GM12878 (cell line): ENCODE measurements around the gene CFAP97D2. TPM values are rescaled to one million over a fixed set of nuclear protein-coding genes. Genes with fewer than 3 reads are reported as not detected.
A peak's percentile ranks its signal among the peaks of the same experiment; 100 is the strongest.

Source experiments
- ATAC-seq: fragments of 200-7000 bp; cut with Tn5 transposase; 3 replicates; pipeline ENCODE4 v1.9.1; 2020; ENCODE audit warnings: mild to moderate bottlenecking, moderate library complexity
- BruUV-seq: library from RNA; stranded (reverse); fragments of 400-500 nt; replicated peaks from 2 replicates; lab custom pipeline; 2021; lab: Mats Ljungman, UMichigan
- CTCF ChIA-PET: fragments of 300-600 bp; sonication (Branson Sonifier 250); formaldehyde crosslinking; extraction: SDS; loops from one replicate; lab custom pipeline; 2021; ENCODE audit warnings: inconsistent platforms; lab: Yijun Ruan, JAX
- POLR2A ChIA-PET: fragments of 350-600 bp; formaldehyde crosslinking; extraction: SDS; loops from one replicate; lab custom pipeline; 2021; ENCODE audit warnings: inconsistent platforms; lab: Charles Lee
- RAD21 ChIA-PET: fragments of 300-600 bp; sonication (Branson Sonifier 250); formaldehyde crosslinking; loops from one replicate; lab custom pipeline; 2023; ENCODE audit warnings: antibody characterized with exemption; ENCODE audit not compliant: unreplicated experiment; lab: Charles Lee
- SMC1A ChIA-PET: fragments of 300-600 bp; sonication (Branson Sonifier 250); formaldehyde crosslinking; loops from one replicate; lab custom pipeline; 2023; ENCODE audit not compliant: unreplicated experiment, uncharacterized antibody; lab: Charles Lee
- DNase-seq: peaks from one replicate; pipeline ENCODE4 v3.0.0-alpha.2; 2011; ENCODE audit warnings: low read depth, low spot score
- FAIRE-seq: peaks from 3 replicates; lab custom pipeline; 2011; peaks lifted over from hg19 to GRCh38; lab: Jason Lieb, UNC
- H2AFZ ChIP-seq: 2 replicates; pipeline ENCODE4 v1.6.0; 2011; ENCODE audit warnings: low read depth, low read length, control low read depth; ENCODE audit not compliant: control insufficient read depth
- H3K27ac ChIP-seq: 2 replicates; pipeline ENCODE4 v1.5.1; 2011; ENCODE audit warnings: control low read depth; ENCODE audit not compliant: control insufficient read depth, insufficient read depth
- H3K27me3 ChIP-seq, 2 experiments: replicated peaks in 1 of 2; 2 replicates each; pipeline versions ENCODE4 v1.6.0 to v1.6.1; 2011; ENCODE audit warnings: low read length in 1 of 2; ENCODE audit not compliant: control insufficient read depth in 2 of 2, insufficient read depth in 2 of 2
- H3K36me3 ChIP-seq, 2 experiments: 2 replicates each; pipeline ENCODE4 v1.5.1; 2011; ENCODE audit warnings: low read length in 1 of 2; ENCODE audit not compliant: control insufficient read depth in 2 of 2, insufficient read depth in 2 of 2
- H3K4me1 ChIP-seq: 2 replicates; pipeline ENCODE4 v1.6.1; 2011; ENCODE audit warnings: mild to moderate bottlenecking, low read length, moderate library complexity, mixed read lengths; ENCODE audit not compliant: control insufficient read depth, insufficient read depth
- H3K4me2 ChIP-seq: 2 replicates; pipeline ENCODE4 v1.6.0; 2011; ENCODE audit warnings: control low read depth; ENCODE audit not compliant: control insufficient read depth, insufficient read depth
- H3K4me3 ChIP-seq: fragments of 200-600 bp; sonication (generic); 2 replicates; pipeline ENCODE4 v1.5.1; 2016
- H3K79me2 ChIP-seq: 2 replicates; pipeline ENCODE4 v1.6.0; 2011; ENCODE audit warnings: low read length; ENCODE audit not compliant: control insufficient read depth, insufficient read depth
- H3K9ac ChIP-seq: 2 replicates; pipeline ENCODE4 v1.8.0; 2011; ENCODE audit warnings: low read length, control low read depth, mixed read lengths; ENCODE audit not compliant: control insufficient read depth, insufficient read depth
- H3K9me3 ChIP-seq: replicated peaks from 3 replicates; pipeline ENCODE4 v1.5.1; 2011; ENCODE audit warnings: mild to moderate bottlenecking, low read length; ENCODE audit not compliant: control insufficient read depth, insufficient read depth
- H4K20me1 ChIP-seq: 2 replicates; pipeline ENCODE4 v1.6.0; 2011; ENCODE audit not compliant: control insufficient read depth, insufficient read depth
- BCL11A ChIP-seq: IDR thresholded peaks from 2 replicates; pipeline ENCODE4 v1.6.1; 2011; ENCODE audit warnings: low read depth, low read length
- CBFB ChIP-seq: IDR thresholded peaks from 2 replicates; pipeline ENCODE4 v1.6.1; 2016; ENCODE audit warnings: antibody characterized with exemption, low read depth
- CHD2 ChIP-seq: IDR thresholded peaks from 2 replicates; pipeline ENCODE4 v1.6.1; 2011; ENCODE audit warnings: low read depth, low read length, improper control_type of control experiment, borderline replicate concordance
- CREB1 ChIP-seq: IDR thresholded peaks from 2 replicates; pipeline ENCODE4 v1.6.1; 2012; ENCODE audit warnings: low read depth, mild to moderate bottlenecking, inconsistent platforms
- CREM ChIP-seq: IDR thresholded peaks from 2 replicates; pipeline ENCODE4 v1.6.1; 2014; ENCODE audit warnings: antibody characterized with exemption, low read depth
- IRF3 ChIP-seq: fragments of 450-650 bp; IDR thresholded peaks from 2 replicates; pipeline ENCODE4 v1.6.1; 2014; ENCODE audit warnings: mild to moderate bottlenecking
- PKNOX1 ChIP-seq: fragments of 450-650 bp; IDR thresholded peaks from 2 replicates; pipeline ENCODE4 v1.6.1; 2016; ENCODE audit warnings: mild to moderate bottlenecking
- RCOR1 ChIP-seq: conservative IDR thresholded peaks from 2 replicates; pipeline ENCODE4 v1.6.1; 2012; ENCODE audit warnings: low read depth, low read length, improper control_type of control experiment
- RUNX3 ChIP-seq: IDR thresholded peaks from 2 replicates; pipeline ENCODE4 v1.6.1; 2012; ENCODE audit warnings: low read length, inconsistent platforms
- SIX5 ChIP-seq: IDR thresholded peaks from 2 replicates; pipeline ENCODE4 v1.6.1; 2011; ENCODE audit warnings: mild to moderate bottlenecking, low read depth, low read length, moderate library complexity; ENCODE audit not compliant: severe bottlenecking
- SKIL ChIP-seq: fragments of 450-650 bp; IDR thresholded peaks from 2 replicates; pipeline ENCODE4 v1.6.1; 2017; ENCODE audit warnings: mild to moderate bottlenecking, low read depth, inconsistent platforms; ENCODE audit not compliant: poor library complexity, severe bottlenecking
- SP1 ChIP-seq: IDR thresholded peaks from one replicate; pipeline ENCODE4 v1.6.1; 2011; ENCODE audit warnings: low read depth, low read length
- SREBF2 ChIP-seq: IDR thresholded peaks from 2 replicates; pipeline ENCODE4 v1.6.1; 2012; ENCODE audit warnings: mild to moderate bottlenecking, low read length
- SRF ChIP-seq, 2 experiments: IDR thresholded peaks; 2 replicates each; pipeline ENCODE4 v1.6.1; 2011; ENCODE audit warnings: low read depth in 2 of 2, low read length in 2 of 2, mild to moderate bottlenecking in 1 of 2, moderate library complexity in 1 of 2
- TCF7 ChIP-seq: IDR thresholded peaks from 2 replicates; pipeline ENCODE4 v1.6.1; 2014; ENCODE audit warnings: antibody characterized with exemption, borderline replicate concordance
- ZSCAN29 ChIP-seq: fragments of 450-650 bp; IDR thresholded peaks from 2 replicates; pipeline ENCODE4 v1.6.1; 2017; ENCODE audit warnings: mild to moderate bottlenecking, moderate library complexity
- WGBS: methylation state at CpG from one replicate; pipeline ENCODE4 v1.1.6; 2016; ENCODE audit warnings: low lambda C conversion rate; ENCODE audit not compliant: insufficient replicate concordance, insufficient coverage; ENCODE audit errors: missing lambda C conversion rate; 5-methylcytosine and 5-hydroxymethylcytosine counted together
- in situ Hi-C: fragments of 300-500 bp; cut with MboI; formaldehyde crosslinking; loops from 9 replicates; pipeline ENCODE4 v1.14.3; 2018; ENCODE audit warnings: mixed read lengths
- intact Hi-C: fragments of 100-400 bp; cut with micrococcal nuclease; formaldehyde crosslinking; loops from one replicate; pipeline ENCODE4 v1.14.2; 2022; ENCODE audit not compliant: unreplicated experiment
- polyA plus RNA-seq, 11 experiments: library from polyadenylated mRNA; depleted of rRNA in 4 of 11; unstranded in 6 of 11; stranded (reverse) in 5 of 11; fragments of >200 nt; fragmentation: Nextera tagmentation in 4 of 11; fragmentation: Illumina TruSeq in 1 of 11; extraction: Ambion mirVana in 4 of 11; extraction: Trizol in 1 of 11; gene quantifications; 1 replicate in 1 of 11; 2 replicates in 10 of 11; pipeline versions ENCODE4 v1.2.1 to v1.2.3, GENCODE V29; 2011 to 2016; ENCODE audit warnings: inconsistent platforms in 2 of 11, missing spikeins in 2 of 11, low read depth in 1 of 11
- total RNA-seq, 4 experiments: library from RNA; depleted of rRNA in 3 of 4; stranded (reverse); fragments of >200 nt in 3 of 4; fragmentation: Illumina TruSeq in 1 of 4; extraction: Trizol in 1 of 4; gene quantifications; 2 replicates each; pipeline versions ENCODE4 v1.2.1 to v1.2.3, GENCODE V29; 2013 to 2021
- TF ChIP-seq, protein P1 (sequence below): fragments of 450-650 bp; IDR thresholded peaks from 2 replicates; pipeline ENCODE4 v1.6.1; 2017; ENCODE audit warnings: low read depth, mild to moderate bottlenecking, moderate library complexity

CFAP97D2 gene
- total and polyA plus RNA-seq, 10 of the 15 experiments (the other 5 are each of a cell fraction or from before 2014, with no cell fraction given): not detected

DNA sequence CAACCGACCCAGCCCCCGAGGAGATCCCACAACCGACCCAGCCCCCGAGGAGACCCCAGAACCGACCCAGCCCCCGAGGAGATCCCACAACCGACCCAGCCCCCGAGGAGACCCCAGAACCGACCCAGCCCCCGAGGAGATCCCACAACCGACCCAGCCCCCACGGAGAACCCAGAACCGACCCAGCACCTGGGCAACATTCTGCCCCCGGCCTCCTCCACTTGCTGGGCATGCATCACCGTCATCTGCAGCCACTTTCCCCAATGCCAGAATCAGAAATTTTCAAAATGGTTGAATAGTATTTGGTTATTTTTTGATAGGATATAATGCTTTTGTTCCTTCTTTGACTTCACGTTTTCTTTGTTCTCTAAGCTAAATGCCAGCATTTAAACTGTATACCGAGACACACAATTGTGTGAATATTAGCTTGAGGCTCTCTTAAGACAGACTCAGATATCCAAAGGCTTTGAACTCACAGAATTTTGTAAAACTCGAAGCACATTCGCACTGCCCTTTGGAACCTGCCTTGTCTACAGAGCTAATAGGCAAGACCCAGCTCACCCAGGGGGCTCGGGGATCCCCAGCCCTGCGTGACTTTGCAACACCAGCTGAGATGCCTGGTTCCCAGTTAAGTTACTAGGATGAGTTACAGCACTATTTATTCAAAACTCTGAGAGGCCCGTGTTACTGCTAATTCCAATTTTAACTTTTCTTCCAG is 31.1 kb upstream of the CFAP97D2 start (continued):
- TF ChIP-seq SKIL (no peak), RUNX3 (no peak), PKNOX1 (no peak), TCF7 (no peak), ZSCAN29 (no peak)

GRCh38 chr13:114148521-114148855 is 30.6 kb upstream of the CFAP97D2 start:
- ATAC-seq (peak; percentile 84), DNase-seq (peak; percentile 74), FAIRE-seq (peak; percentile 52)
- H4K20me1 ChIP-seq: no peaks in the 10 kb centered on the region
- H3K79me2 ChIP-seq: no peaks in the 10 kb centered on the region
- H3K27ac ChIP-seq: peak overlapping the region; percentile 7
- ChIA-PET CTCF (interaction anchor here (0.7 to 1.4 kb wide), 5 partner anchors 30 to 111 kb away, joined by 3 to 4 read pairs (median 3); no protein-coding TSS in a partner anchor), RAD21 (interaction anchor here (0.6 to 1.5 kb wide), 6 partner anchors 18 to 81 kb away, joined by 3 to 8 read pairs (median 5); no protein-coding TSS in a partner anchor), SMC1A (interaction anchor here (0.9 to 1.4 kb wide), 3 partner anchors 12 to 66 kb away, joined by 3 to 6 read pairs (median 3); no protein-coding TSS in a partner anchor), POLR2A (interaction anchor here (0.5 kb wide), 1 partner anchor 105 kb away, joined by 3 read pairs; no protein-coding TSS in a partner anchor)
- peaks cover 0 to 3% of the 10 kb centered on the region in 2 experiments; a peak in 1 of 4 replicates for H3K27me3 ChIP-seq
- H3K9ac ChIP-seq: 0 out of 2 replicates have a peak overlapping the region, but pooled peaks have one; percentile 0
- intact Hi-C loops: loop anchor here (10.0 kb wide), 1 partner anchor 334 kb away; no protein-coding TSS in a partner anchor
- no peaks in the 10 kb centered on the region for H3K36me3 ChIP-seq
- BruUV-seq: no TSS peak
- H3K4me1 ChIP-seq: peaks cover 34% of the 10 kb centered on the region
- in situ Hi-C loops: no loop called here
- H2AFZ ChIP-seq: peak overlapping the region; percentile 49; the same call in 1 of the 2 replicates
- no peaks in the 10 kb centered on the region for H3K9me3 ChIP-seq
- WGBS: 0% methylated on average over 8 of the region's 8 CpGs
- H3K4me3 ChIP-seq: 0 out of 2 replicates have a peak overlapping the region, but pooled peaks have one; percentile 5
- peak overlapping the region; percentile 66 for H3K4me2 ChIP-seq
- TF ChIP-seq SP1 (peak; percentile 36), IRF3 (no peak), RCOR1 (no peak), SREBF2 (no peak), CBFB (no peak), CREB1 (peak; percentile 73), SRF (IDR thresholded peaks at IDR 0.05; ENCODE audit: low read depth in 2 of 2, low read length in 2 of 2) (no peak), BCL11A (peak; percentile 31; the same call in 1 of the 2 replicates), SIX5 (no peak), CHD2 (peak; percentile 68), TCF7 (no peak), CREM (peak; percentile 35; the same call in 1 of the 2 replicates)
- TF ChIP-seq, protein P1, sequence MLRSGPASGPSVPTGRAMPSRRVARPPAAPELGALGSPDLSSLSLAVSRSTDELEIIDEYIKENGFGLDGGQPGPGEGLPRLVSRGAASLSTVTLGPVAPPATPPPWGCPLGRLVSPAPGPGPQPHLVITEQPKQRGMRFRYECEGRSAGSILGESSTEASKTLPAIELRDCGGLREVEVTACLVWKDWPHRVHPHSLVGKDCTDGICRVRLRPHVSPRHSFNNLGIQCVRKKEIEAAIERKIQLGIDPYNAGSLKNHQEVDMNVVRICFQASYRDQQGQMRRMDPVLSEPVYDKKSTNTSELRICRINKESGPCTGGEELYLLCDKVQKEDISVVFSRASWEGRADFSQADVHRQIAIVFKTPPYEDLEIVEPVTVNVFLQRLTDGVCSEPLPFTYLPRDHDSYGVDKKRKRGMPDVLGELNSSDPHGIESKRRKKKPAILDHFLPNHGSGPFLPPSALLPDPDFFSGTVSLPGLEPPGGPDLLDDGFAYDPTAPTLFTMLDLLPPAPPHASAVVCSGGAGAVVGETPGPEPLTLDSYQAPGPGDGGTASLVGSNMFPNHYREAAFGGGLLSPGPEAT: peak; percentile 60; the same call in 1 of the 2 replicates
